Kidney (tissue), 14 donors: ENCODE data around the gene CPLX1. TPM values are rescaled to one million over a fixed set of nuclear protein-coding genes. Genes with fewer than 3 reads are reported as not detected.

Experiments
- DNase-seq, 5 donors: peaks; one replicate each; pipeline ENCODE4 v3.0.0-alpha.2; 2013 to 2020
- FAIRE-seq: peaks from 2 replicates; lab custom pipeline; 2012; peaks lifted over from hg19 to GRCh38; lab: Jason Lieb, UNC
- H3K27ac ChIP-seq, 2 donors: one replicate each; pipeline ENCODE4 v1.7.0; 2013; ENCODE audit warnings: low read depth in 2 of 2, low read length in 2 of 2, inconsistent platforms in 1 of 2
- H3K27me3 ChIP-seq: one replicate; pipeline ENCODE4 v1.7.1; 2013; ENCODE audit warnings: low read length, inconsistent platforms; ENCODE audit not compliant: control insufficient read depth, insufficient read depth
- H3K36me3 ChIP-seq, 3 donors: one replicate each; pipeline versions ENCODE4 v1.7.0 to v1.7.1; 2013; ENCODE audit warnings: low read length in 3 of 3, control low read depth in 1 of 3, inconsistent platforms in 1 of 3; ENCODE audit not compliant: insufficient read depth in 3 of 3, control insufficient read depth in 2 of 3
- H3K4me1 ChIP-seq, 3 donors: one replicate each; pipeline versions ENCODE4 v1.7.0 to v1.7.1; 2013; ENCODE audit warnings: low read length in 3 of 3, inconsistent platforms in 1 of 3, low read depth in 1 of 3; ENCODE audit not compliant: control insufficient read depth in 2 of 3, insufficient read depth in 2 of 3
- H3K4me3 ChIP-seq, 3 donors: one replicate each; pipeline versions ENCODE4 v1.7.0 to v1.8.1; 2013; ENCODE audit warnings: low read length in 3 of 3, control low read depth in 1 of 3, inconsistent platforms in 1 of 3
- H3K9ac ChIP-seq, 3 donors: one replicate each; pipeline versions ENCODE4 v1.7.0 to v1.7.1; 2013; ENCODE audit warnings: low read length in 3 of 3, control low read depth in 1 of 3, inconsistent platforms in 1 of 3
- H3K9me3 ChIP-seq, 3 donors: one replicate each; pipeline versions ENCODE4 v1.7.0 to v1.7.1; 2013; ENCODE audit warnings: low read length in 3 of 3, control low read depth in 1 of 3, inconsistent platforms in 1 of 3; ENCODE audit not compliant: control insufficient read depth in 2 of 3, insufficient read depth in 1 of 3
- intact Hi-C: fragments of 100-400 bp; cut with DNase I; formaldehyde crosslinking; loops from one replicate; pipeline ENCODE4 v1.11.1; 2022
- polyA plus RNA-seq: library from polyadenylated mRNA; stranded (reverse); fragments of 350-450 nt; fragmentation: Illumina TruSeq; extraction: RNeasy Lipid Tissue Mini Kit (QIAGEN cat#74804); gene quantifications from one replicate; pipeline ENCODE4 v1.2.3, GENCODE V29; 2014; ENCODE audit warnings: low read depth, low replicate concordance; ENCODE audit not compliant: insufficient read depth
- total RNA-seq: library from RNA; stranded (reverse); fragmentation: NEBNext Ultra II Directional; extraction: Animal tissue kit (Norgen Biotek cat#: 25700); gene quantifications from one replicate; pipeline ENCODE4 v1.2.1, GENCODE V29; 2021
- TF ChIP-seq, protein P1 (sequence below): IDR thresholded peaks from 3 replicates; pipeline ENCODE4 v1.5.1; 2012; ENCODE audit warnings: mild to moderate bottlenecking, moderate library complexity, borderline replicate concordance; ENCODE audit not compliant: insufficient read depth; ENCODE audit errors: extremely low read depth
- donor health status: control.
- donor health status: control.
- donor health status: control.
- donor health status: control.
- donor health status: control.
- donor health status: DM: yes; HTN: yes; CAD: no.
- donor health status: Normal renal cell carcinoma (clear cell type).

CPLX1 gene
- total and polyA plus RNA-seq, 2 donors from 2014 or later, result 3.9 to 10.2 TPM

DNA sequence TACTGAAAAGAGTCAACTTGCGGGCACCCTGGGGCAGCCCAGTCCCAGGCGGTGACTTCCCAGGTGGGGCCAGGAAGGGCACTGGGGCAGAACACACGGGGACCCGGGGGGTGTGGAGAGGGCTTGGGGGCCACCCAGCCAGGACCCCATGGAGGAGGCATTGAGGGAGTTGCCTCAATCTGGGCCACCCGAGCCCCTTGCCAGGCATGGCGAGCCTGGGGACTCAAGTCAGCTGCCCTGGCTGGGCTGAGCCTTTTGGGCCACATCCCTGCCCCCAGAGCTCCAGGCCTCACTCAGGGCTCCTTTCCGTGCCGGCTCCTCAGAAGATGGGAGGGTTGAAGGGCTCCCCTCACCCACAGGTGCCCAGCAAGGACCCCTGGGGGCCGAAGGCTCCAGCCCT, 6.6 kb upstream of the CPLX1 start:
- Histone ChIP-seq H3K9me3 (peaks cover 0 to 10% (median 2%) of the 10 kb centered on the region in 3 donors), H3K36me3 (no peaks in the 10 kb centered on the region), H3K9ac (no peak overlapping the region), H3K27ac (no peak overlapping the region), H3K4me1 (no peaks in the 10 kb centered on the region), H3K4me3 (no peak overlapping the region), H3K27me3 (peaks cover 4% of the 10 kb centered on the region)
- intact Hi-C loops, result no loop called here
- TF ChIP-seq, protein P1, sequence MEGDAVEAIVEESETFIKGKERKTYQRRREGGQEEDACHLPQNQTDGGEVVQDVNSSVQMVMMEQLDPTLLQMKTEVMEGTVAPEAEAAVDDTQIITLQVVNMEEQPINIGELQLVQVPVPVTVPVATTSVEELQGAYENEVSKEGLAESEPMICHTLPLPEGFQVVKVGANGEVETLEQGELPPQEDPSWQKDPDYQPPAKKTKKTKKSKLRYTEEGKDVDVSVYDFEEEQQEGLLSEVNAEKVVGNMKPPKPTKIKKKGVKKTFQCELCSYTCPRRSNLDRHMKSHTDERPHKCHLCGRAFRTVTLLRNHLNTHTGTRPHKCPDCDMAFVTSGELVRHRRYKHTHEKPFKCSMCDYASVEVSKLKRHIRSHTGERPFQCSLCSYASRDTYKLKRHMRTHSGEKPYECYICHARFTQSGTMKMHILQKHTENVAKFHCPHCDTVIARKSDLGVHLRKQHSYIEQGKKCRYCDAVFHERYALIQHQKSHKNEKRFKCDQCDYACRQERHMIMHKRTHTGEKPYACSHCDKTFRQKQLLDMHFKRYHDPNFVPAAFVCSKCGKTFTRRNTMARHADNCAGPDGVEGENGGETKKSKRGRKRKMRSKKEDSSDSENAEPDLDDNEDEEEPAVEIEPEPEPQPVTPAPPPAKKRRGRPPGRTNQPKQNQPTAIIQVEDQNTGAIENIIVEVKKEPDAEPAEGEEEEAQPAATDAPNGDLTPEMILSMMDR, result no peak
- peak in 1 of 5 donors; percentile 59 for DNase-seq
- FAIRE-seq, result no peak

DNA sequence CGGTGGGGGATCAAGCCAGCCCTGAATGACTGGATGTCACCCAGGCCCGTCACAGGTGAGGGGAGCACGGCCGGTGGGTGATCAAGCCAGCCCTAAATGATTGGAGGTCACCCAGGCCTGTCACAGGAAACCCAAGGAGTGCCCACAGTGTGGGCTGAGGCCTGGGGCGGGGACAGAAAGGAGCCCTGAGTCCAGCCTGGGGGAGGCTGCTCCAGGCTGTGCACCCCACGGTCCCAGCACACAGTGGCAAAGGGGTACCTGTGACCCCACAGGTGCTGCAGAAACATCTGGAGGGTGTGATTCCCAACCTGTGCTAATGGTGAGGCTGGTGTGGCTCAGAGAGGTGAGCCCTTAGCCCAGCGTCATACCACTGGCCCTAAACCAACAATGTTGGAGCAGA, 6.2 kb upstream of the CPLX1 start:
- H3K27me3 ChIP-seq, result peaks cover 6% of the 10 kb centered on the region
- no peaks in the 10 kb centered on the region for H3K4me1 ChIP-seq
- TF ChIP-seq, protein P1, result no peak
- FAIRE-seq, result no peak
- DNase-seq, result peak in 1 of 5 donors; percentile 34
- H3K9ac ChIP-seq, result no peak overlapping the region
- intact Hi-C loops, result no loop called here
- no peaks in the 10 kb centered on the region for H3K36me3 ChIP-seq
- H3K9me3 ChIP-seq, result peaks cover 0 to 6% (median 2%) of the 10 kb centered on the region in 3 donors
- H3K27ac ChIP-seq, result no peak overlapping the region
- no peak overlapping the region for H3K4me3 ChIP-seq

DNA sequence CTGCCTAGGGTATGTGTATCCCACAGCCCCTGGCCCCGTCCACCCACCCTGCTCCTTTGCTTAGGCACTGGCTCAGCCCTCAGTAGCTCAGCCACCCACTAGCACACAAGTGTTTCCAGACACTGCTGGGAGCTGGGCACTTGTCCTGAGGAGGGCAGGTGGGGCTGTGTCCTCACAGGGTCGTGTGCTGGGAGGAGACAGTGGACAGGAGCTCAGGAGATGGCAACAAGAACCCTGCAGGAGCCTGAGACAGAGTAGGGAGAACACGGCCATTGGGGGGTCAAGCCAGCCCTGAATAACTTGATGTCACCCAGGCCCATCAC, 5.5 kb upstream of the CPLX1 start:
- H3K4me1 ChIP-seq, result no peaks in the 10 kb centered on the region
- DNase-seq (peak in 1 of 5 donors; percentile 24), FAIRE-seq (no peak)
- peaks cover 6% of the 10 kb centered on the region for H3K27me3 ChIP-seq
- H3K4me3 ChIP-seq, result no peak overlapping the region
- H3K36me3 ChIP-seq, result no peaks in the 10 kb centered on the region
- peaks cover 0 to 5% (median 2%) of the 10 kb centered on the region in 3 donors for H3K9me3 ChIP-seq
- H3K9ac ChIP-seq, result no peak overlapping the region
- intact Hi-C loops, result no loop called here
- no peak overlapping the region for H3K27ac ChIP-seq
- TF ChIP-seq, protein P1, result no peak
